Mucosa of stomach (tissue), 1 donor: Measurements from ENCODE around the gene ROBO1.

Experiments used
- H3K27me3 ChIP-seq: one replicate; pipeline ENCODE4 v1.7.0; 2013; ENCODE audit warnings: mild to moderate bottlenecking, low read length; ENCODE audit not compliant: control insufficient read depth, insufficient read depth
- H3K36me3 ChIP-seq: one replicate; pipeline ENCODE4 v1.7.0; 2013; ENCODE audit warnings: low read length; ENCODE audit not compliant: control insufficient read depth, insufficient read depth
- H3K4me1 ChIP-seq: one replicate; pipeline ENCODE4 v1.7.0; 2013; ENCODE audit warnings: mild to moderate bottlenecking, low read length; ENCODE audit not compliant: control insufficient read depth, insufficient read depth
- H3K4me3 ChIP-seq: one replicate; pipeline ENCODE4 v1.7.0; 2013; ENCODE audit warnings: low read length
- H3K9ac ChIP-seq: one replicate; pipeline ENCODE4 v1.7.0; 2013; ENCODE audit warnings: mild to moderate bottlenecking, low read length, moderate library complexity
- H3K9me3 ChIP-seq: one replicate; pipeline ENCODE4 v1.7.0; 2013; ENCODE audit warnings: mild to moderate bottlenecking, low read length, moderate library complexity; ENCODE audit not compliant: control insufficient read depth
- donor health status: Pancreatic carcinoma.

Gene ROBO1

DNA sequence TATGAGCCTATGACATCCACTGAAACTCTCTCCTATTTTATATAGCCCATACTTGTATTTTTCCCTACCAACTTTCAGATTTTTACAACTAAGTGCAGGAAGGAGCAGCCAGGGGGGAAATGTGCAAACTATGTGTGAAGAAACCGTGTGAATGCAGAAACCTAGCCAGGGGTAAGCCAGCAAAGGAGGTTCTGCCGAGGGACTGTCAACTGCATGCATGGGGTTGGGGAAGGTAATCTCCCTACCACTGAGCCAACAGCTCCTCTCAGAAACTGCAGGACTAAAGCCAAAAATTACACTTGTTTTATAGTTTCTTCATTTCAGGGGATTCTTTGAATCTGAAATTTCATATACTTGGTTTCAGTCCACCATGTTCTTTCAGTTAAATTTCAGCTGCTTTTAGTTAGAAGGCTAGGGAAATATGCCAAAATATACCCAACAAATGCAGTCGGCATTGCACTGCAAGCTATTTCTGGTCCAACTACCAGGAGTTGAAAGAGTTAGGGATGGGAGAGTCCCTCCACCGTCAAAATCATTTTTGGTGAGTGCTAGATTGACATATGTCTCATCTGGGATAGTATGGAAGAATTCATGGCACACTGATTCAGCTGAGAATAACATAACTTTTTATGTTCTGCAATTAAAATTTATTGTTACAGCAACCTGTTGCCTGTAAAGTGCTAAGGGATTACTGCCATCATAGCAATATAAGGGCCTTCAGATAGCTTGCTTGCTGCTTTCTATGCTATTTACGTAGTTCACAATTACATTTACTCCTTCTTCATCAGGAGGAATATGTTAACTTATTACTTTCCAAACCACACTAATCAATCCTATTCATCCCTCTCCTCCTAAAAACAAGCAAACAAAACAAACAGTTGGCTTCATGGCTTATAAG, 904.2 kb downstream of the ROBO1 start:
- Histone ChIP-seq H3K36me3 (no peaks in the 10 kb centered on the region), H3K27me3 (no peaks in the 10 kb centered on the region), H3K4me3 (no peak overlapping the region), H3K4me1 (no peaks in the 10 kb centered on the region), H3K9ac (no peak overlapping the region), H3K9me3 (no peaks in the 10 kb centered on the region)

DNA sequence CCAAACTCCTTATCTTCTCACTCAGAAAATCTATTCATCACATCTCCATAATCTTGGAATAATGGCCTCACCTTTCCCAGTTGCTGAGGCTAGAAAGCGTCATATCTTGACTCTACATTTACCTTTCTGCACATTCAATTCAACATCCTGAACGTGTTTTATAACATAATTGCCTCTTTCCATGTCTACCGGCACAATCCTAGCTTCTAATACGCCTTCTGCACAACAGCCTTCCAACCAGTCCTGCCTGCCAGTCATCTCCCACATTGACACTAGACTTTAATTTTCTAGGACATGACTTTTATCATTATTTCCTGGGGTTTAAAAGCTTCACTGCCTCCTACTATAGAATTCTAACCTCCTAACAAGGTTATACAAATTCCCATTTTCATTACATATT, 906.6 kb downstream of the ROBO1 start:
- H3K36me3 ChIP-seq, result no peaks in the 10 kb centered on the region
- no peaks in the 10 kb centered on the region for H3K9me3 ChIP-seq
- no peaks in the 10 kb centered on the region for H3K4me1 ChIP-seq
- H3K9ac ChIP-seq, result no peak overlapping the region
- H3K27me3 ChIP-seq, result no peaks in the 10 kb centered on the region
- H3K4me3 ChIP-seq, result no peak overlapping the region

DNA sequence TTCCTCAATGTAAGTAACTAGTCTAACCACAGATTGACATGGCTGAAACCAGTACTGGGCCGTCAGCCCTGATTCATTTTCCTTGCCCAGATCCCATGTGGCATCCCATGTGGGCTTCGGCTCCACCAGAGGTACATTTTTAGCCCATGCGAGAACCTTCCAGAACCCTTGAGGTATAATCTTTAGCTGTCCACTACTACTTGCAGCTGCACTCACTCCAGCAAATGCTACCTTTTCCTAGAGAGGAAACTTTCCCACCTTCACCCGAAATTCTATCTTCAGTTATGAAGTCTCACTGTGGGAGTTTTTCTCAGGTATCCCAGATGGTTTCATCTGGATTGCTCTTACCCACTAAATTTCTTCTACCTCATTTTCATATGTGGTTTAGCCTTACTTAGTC, 907.2 kb downstream of the ROBO1 start:
- no peaks in the 10 kb centered on the region for H3K4me1 ChIP-seq
- no peaks in the 10 kb centered on the region for H3K9me3 ChIP-seq
- H3K9ac ChIP-seq, result no peak overlapping the region
- H3K4me3 ChIP-seq, result no peak overlapping the region
- no peaks in the 10 kb centered on the region for H3K27me3 ChIP-seq
- no peaks in the 10 kb centered on the region for H3K36me3 ChIP-seq

DNA sequence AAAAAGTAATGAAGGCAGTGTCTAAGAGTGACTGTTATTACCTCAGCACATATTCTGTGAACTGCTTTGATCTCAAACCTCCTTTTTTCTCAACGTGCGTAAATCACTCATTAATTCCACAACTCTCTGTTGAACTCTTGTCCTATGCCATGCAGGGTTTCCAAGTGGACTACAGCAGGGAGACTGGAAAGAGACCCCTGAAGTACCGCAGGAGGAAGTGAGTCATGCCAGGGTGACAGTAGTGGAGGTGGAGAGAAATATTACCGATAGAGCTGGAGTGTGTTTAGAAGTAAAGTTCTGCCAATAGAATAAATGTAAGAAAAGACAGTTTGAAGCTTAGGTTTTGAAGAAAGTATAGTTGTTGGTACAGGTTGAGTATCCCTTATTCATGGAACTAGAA, 908.9 kb downstream of the ROBO1 start:
- Histone ChIP-seq H3K9me3 (no peaks in the 10 kb centered on the region), H3K36me3 (no peaks in the 10 kb centered on the region), H3K4me3 (no peak overlapping the region), H3K4me1 (no peaks in the 10 kb centered on the region), H3K27me3 (no peaks in the 10 kb centered on the region), H3K9ac (no peak overlapping the region)

DNA sequence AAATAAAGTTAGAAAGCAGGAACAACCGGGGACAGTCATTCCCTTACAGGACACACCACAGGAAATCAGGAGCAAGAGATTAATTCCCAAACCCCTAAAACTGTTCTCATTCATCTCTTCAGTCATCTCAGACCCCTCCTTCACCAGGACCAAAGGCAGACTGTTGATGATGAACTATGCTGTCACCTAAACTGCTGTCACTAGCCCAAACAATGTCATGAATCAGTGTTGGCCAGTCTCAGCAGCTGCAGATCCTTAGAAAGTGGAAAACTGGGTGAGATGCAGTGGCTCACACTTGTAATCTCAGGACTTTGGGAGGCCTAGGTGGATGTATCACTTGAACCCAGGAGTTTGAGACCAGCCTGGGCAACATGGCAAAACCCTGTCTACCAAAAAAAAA, 909.6 kb downstream of the ROBO1 start:
- H3K27me3 ChIP-seq, result no peaks in the 10 kb centered on the region
- no peaks in the 10 kb centered on the region for H3K36me3 ChIP-seq
- no peak overlapping the region for H3K9ac ChIP-seq
- no peaks in the 10 kb centered on the region for H3K4me1 ChIP-seq
- H3K4me3 ChIP-seq, result no peak overlapping the region
- no peaks in the 10 kb centered on the region for H3K9me3 ChIP-seq

DNA sequence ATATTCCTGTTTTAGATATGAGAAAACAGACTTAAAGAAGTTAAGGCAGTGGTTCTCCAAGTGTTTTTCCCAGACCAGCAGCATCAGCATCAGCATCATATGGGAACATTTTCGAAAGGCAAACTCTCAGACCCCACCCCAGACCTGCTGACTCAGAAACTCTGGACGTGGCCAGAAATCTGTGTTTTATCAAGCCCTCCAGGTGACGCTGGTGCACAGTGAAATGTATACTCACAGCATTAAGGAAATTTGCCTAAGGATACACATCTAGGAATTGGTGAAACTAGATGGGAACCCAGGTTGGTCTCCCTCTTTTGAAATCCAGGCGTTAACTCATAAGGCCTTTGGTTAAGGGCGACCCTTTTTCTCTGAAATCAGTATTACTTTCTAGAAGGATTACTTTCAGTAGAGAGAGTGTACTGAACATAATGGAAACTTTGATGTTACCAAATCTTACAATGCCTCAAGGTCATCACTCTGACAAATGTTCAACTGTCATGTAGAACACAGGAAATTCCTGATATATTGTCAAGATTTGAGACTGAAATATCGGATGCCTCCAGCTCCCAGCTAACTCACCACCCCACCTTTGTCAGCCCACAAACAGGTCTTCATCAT, 910.2 kb downstream of the ROBO1 start:
- no peaks in the 10 kb centered on the region for H3K9me3 ChIP-seq
- no peak overlapping the region for H3K9ac ChIP-seq
- H3K4me1 ChIP-seq, result no peaks in the 10 kb centered on the region
- no peaks in the 10 kb centered on the region for H3K36me3 ChIP-seq
- H3K4me3 ChIP-seq, result no peak overlapping the region
- no peaks in the 10 kb centered on the region for H3K27me3 ChIP-seq

DNA sequence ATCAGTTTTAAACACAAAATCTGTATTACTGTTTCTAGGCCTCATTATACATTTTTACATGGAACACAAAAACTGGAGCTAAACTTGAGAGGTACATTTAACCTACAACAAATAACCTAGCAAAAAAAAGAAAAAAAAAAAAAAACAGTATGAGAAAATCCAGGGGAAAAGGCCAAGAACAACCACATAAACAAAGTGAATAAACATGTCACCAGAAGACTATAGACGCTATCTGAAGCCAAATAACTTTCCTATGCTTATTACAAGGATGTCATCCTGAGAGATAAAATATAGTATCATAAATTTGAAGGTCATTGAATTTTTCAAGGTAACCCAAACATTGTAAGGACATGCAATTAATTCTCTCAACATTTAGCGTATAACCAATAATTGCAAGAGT, 911.6 kb downstream of the ROBO1 start:
- H3K27me3 ChIP-seq, result no peaks in the 10 kb centered on the region
- no peaks in the 10 kb centered on the region for H3K36me3 ChIP-seq
- no peaks in the 10 kb centered on the region for H3K4me1 ChIP-seq
- no peak overlapping the region for H3K9ac ChIP-seq
- H3K9me3 ChIP-seq, result no peaks in the 10 kb centered on the region
- no peak overlapping the region for H3K4me3 ChIP-seq

DNA sequence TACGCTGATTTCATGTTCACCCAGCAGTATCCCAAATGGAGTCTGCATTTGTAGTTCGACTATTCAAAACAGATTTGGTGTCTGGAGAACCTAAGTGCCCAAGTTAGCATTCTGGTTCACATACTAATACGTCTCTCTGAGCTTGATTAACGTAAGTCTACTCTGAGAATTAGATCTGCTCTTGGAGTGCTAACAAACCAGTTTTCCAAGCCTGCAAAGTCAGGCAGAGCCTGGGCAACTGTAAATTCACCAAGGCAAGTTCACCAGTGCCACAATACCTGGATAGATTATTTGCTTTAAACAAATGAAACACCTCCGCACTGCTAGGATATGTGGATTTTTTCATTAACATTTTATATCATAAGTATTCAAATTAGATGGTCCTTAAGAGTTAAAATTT, 912.6 kb downstream of the ROBO1 start:
- H3K4me3 ChIP-seq, result no peak overlapping the region
- no peaks in the 10 kb centered on the region for H3K36me3 ChIP-seq
- H3K9me3 ChIP-seq, result no peaks in the 10 kb centered on the region
- H3K4me1 ChIP-seq, result no peaks in the 10 kb centered on the region
- H3K9ac ChIP-seq, result no peak overlapping the region
- H3K27me3 ChIP-seq, result no peaks in the 10 kb centered on the region

DNA sequence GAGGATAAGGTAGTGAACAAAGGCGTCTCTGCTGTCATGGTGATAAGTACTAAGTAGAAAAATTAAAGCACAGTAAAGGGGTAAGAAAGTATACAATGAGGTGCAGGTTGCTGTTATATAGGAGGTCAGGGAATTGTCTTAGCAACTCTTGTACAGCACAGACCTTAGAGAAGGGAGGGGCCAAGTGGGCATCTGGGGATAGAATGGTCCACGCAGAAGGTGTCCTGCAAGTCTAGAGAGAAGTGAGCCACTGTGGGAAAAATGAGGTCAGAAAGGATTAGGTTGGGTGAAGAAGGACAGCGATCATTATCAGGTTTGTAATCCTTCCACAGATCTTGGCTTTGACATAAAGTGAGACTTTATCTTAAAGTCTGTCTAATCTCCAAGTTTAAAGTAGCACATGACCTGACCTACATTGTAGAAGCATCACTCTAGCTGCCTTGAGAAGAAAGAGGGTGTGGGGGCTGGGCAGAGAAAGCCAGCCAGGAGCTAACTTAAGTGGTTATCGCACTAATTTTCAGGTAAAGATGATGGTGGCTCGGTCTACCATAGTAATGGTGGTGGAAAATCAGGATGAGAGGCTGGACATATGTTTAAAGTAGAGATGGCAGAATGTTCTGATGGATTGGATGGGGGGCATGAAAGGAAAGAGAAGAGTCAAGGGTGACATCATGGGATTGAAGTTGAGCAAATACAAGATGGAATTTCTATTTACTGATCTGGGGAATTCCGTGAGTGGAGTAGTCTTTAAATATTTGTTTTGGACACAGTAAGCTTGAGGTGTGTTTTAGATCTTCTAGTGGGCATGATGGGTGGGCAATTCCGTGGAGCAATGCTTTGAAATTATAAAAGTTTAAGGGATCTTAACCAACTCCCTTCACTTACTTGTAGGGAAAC, 919.2 kb downstream of the ROBO1 start:
- H3K9me3 ChIP-seq, result no peaks in the 10 kb centered on the region

DNA sequence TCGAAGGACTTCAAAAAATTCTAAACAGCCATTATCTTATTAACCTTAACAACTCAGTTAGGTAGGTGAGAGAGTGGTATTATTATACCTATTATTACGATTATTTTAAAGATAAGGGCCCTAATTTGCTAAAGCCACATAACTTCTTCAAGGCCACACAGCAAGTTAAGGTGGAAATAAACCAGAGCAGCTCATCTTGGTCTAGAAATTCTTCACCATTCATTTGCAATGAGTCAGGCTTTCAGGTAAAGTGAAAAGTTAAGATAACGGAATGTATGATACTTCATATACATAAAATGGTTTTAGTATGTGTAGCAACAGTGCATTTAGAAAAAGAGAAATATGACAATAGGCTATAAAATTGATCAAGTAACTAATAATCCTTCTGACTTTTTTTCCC, 920.2 kb downstream of the ROBO1 start:
- Histone ChIP-seq H3K36me3 (no peaks in the 10 kb centered on the region), H3K4me1 (no peaks in the 10 kb centered on the region), H3K9ac (no peak overlapping the region), H3K9me3 (no peaks in the 10 kb centered on the region), H3K4me3 (no peak overlapping the region), H3K27me3 (no peaks in the 10 kb centered on the region)

More for the DNA sequence above, 919.2 kb downstream of the ROBO1 start:
- H3K4me1 ChIP-seq, result no peaks in the 10 kb centered on the region
- H3K9ac ChIP-seq, result no peak overlapping the region
- no peaks in the 10 kb centered on the region for H3K36me3 ChIP-seq
- no peaks in the 10 kb centered on the region for H3K27me3 ChIP-seq
- no peak overlapping the region for H3K4me3 ChIP-seq

DNA sequence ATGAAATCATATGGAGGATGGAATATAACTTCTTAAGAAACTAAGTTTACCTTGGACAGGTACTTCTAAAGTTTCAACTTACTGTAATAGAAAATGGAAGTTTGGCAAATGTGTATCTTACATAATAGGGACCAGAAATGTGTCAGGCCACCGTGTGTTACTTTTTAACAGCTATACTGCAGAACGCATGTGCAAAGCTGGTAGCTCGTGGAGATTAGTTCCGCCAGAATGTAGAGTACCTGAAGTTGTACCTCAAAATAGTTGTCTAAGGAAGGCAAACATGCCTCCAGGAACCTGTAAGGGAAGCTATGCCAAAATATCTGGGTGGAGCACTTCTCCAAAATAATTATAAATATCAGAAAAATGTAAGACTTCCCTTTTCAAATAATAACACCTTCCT, 920.6 kb downstream of the ROBO1 start:
- Histone ChIP-seq H3K4me1 (no peaks in the 10 kb centered on the region), H3K9me3 (no peaks in the 10 kb centered on the region), H3K9ac (no peak overlapping the region), H3K27me3 (no peaks in the 10 kb centered on the region), H3K4me3 (no peak overlapping the region), H3K36me3 (no peaks in the 10 kb centered on the region)

DNA sequence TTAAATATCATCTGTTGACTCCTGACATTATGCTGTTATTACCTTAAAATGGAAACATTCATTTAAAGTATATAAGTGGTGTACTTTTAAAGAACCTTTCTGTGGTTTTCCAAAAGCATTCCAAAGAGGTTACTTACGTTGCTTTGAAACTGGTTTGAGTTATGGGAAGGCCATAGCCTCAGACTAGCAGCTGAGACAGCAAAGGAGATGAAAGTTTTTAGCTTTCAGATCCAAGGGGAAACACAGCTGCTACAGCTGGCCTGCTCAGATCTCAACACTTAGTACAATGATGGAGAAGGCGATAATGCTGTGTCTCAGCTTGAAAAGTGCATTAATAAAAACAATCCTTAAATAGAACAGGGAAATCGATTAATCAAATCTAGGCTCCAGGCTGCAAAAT, 921.1 kb downstream of the ROBO1 start:
- Histone ChIP-seq H3K27me3 (no peaks in the 10 kb centered on the region), H3K4me3 (no peak overlapping the region), H3K9ac (no peak overlapping the region), H3K9me3 (no peaks in the 10 kb centered on the region), H3K36me3 (no peaks in the 10 kb centered on the region), H3K4me1 (no peaks in the 10 kb centered on the region)
